ENCODE data around the gene RAB11FIP3.

Gene RAB11FIP3

GRCh38 chr16:567373-568256 is 142.2 kb downstream of the RAB11FIP3 start:
- DNase-seq (ENCODE audit: low read depth in 2 of 2), result no peak

- DNase-seq (ENCODE audit: low read depth in 2 of 2), result no peak
These were observed 143.2 kb downstream of the RAB11FIP3 start for GRCh38 chr16:568401-569258.

DNA sequence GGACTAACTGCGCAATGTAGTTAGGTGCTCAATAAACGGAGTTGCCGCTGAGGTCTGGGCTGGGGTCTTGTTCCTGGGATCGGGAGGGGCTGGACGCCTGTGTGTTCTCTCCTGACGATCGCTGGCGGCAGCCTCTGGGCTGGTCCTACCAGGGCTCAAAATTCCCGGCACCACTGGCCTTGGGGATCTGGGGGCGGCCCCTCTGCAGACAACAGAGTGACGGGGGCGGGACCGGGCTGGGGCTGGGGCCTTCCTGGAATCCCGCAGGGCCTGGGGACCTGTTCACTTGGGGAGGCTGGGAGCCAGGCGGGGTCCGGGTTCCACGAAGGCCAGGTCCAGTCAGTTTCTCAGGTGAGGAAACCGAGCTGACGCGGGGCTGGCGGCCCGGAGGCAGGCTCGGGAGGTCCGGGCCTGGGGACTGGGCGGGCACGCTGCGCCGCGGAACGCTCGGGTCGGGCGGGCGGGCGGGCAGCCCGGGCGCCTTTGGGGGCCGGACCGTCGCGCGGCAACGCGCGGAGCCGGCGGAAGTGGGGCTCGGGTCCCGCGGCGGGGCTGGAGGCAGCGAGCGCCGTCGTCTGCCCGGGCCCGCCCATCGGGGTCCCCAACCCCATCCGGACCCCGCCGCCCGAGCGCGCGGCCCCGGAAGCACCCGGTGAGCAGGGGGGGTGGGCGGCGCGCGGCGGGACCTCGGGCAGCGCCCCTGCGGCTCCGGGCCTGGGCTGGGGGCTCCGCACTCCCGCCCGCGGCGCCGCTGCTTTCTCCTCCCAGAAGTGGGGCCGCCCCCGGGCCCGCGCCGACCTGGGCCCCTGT is 144.2 kb downstream of the RAB11FIP3 start, which contains the start of gene PIGQ:
Gene PIGQ (plus strand): TSS at position 524 of the 810 bp plus-strand sequence. CDS start 4,107 bp downstream, outside the sequence.
- peak; percentile 46 to 51 for DNase-seq (ENCODE audit: low read depth in 2 of 2)

All from stimulated activated CD4-positive, alpha-beta T cell treated with anti-CD3 and anti-CD28 coated beads, Interleukin-15, amount 100 ng/mL, for 48 hours (primary cell).